ENCODE results near the gene DRC1. TPM values are rescaled to one million over a fixed set of nuclear protein-coding genes. Genes with fewer than 3 reads are reported as not detected.

The DRC1 gene
- total RNA-seq, 4 donors from 2014 or later: not detected

DNA sequence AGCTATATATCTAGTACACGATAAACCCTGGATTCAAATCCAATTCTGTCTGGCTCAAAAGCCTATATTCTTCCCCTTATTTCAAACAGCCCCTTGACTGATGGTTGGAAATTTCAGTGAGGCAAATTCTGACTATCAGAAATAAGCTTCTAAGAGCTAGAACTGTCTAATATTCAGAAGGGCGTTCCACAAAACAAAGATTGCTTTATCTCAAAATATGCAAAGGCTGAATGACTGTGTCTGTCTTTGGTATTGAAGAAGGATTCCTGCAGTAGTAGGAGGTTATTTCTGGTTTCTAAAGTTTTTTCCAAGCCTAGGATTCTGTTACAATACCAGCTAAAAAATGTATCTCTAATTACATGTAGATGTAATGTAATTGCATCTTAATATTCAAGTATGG lies 31.1 kb downstream of the DRC1 start:
- no peaks in the 10 kb centered on the region for H3K9me3 ChIP-seq
- H3K36me3 ChIP-seq: no peaks in the 10 kb centered on the region
- intact Hi-C loops (cut with DNase I; ENCODE audit: low total_unique reads) (no loop called here), in situ Hi-C loops (cut with MboI; ENCODE audit: low pct_ligation_motif_present in 1 of 4, low pct_unique_long_range_greater_than_20kb in 1 of 4, low sequenced_read_pairs in 3 of 4) (no loop called here)
- WGBS, 2 donors (ENCODE audit: low coverage in 1 of 2): 57 to 63% methylated on average over 1 to 2 of the region's 2 CpGs
- no peak for DNase-seq
- TF ChIP-seq CTCF (IDR thresholded peaks at IDR 0.05) (no peak), EP300 (IDR thresholded peaks at IDR 0.05; ENCODE audit: low read depth) (no peak), POLR2A (IDR thresholded peaks at IDR 0.05) (no peak), POLR2AphosphoS5 (IDR thresholded peaks at IDR 0.05) (no peak)
- H3K27ac ChIP-seq: no peak overlapping the region
- no peaks in the 10 kb centered on the region for H3K27me3 ChIP-seq
- no peaks in the 10 kb centered on the region for H3K4me1 ChIP-seq
- no peak overlapping the region for H3K4me3 ChIP-seq

GRCh38 chr2:26435106-26435505 lies 33.4 kb downstream of the DRC1 start:
- Histone ChIP-seq H3K27me3 (no peaks in the 10 kb centered on the region), H3K4me1 (no peaks in the 10 kb centered on the region), H3K27ac (no peak overlapping the region), H3K9me3 (no peaks in the 10 kb centered on the region), H3K36me3 (no peaks in the 10 kb centered on the region), H3K4me3 (no peak overlapping the region)
- WGBS, 2 donors (ENCODE audit: low coverage in 1 of 2): 81 to 84% methylated on average over 2 of the region's 2 CpGs
- in situ Hi-C loops (cut with MboI; ENCODE audit: low pct_ligation_motif_present in 1 of 4, low pct_unique_long_range_greater_than_20kb in 1 of 4, low sequenced_read_pairs in 3 of 4) (no loop called here), intact Hi-C loops (cut with DNase I; ENCODE audit: low total_unique reads) (no loop called here)
- no peak for DNase-seq
- TF ChIP-seq CTCF (IDR thresholded peaks at IDR 0.05) (no peak), POLR2AphosphoS5 (IDR thresholded peaks at IDR 0.05) (no peak), POLR2A (IDR thresholded peaks at IDR 0.05) (no peak), EP300 (IDR thresholded peaks at IDR 0.05; ENCODE audit: low read depth) (no peak)

DNA sequence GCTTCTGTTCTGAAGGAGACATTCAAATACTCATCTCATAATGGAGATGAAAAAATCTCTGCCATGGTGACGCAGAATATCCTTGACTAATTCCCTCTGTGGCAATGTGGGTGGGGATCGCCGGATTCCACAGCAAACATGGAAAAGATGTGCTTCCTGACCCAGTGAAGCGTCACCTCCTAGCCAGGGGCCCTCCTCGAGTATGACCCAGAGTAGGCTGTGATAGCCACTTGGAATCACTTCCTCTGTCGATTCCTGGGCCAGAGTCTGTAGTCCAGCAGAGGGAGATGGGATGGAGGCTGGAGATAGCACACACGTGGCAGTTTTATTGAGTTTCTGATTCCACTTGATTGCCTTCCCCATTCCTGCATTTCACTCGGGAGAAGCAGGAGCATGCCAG lies 36.8 kb downstream of the DRC1 start:
- Histone ChIP-seq H3K27me3 (no peaks in the 10 kb centered on the region), H3K36me3 (no peaks in the 10 kb centered on the region), H3K9me3 (no peaks in the 10 kb centered on the region), H3K27ac (no peak overlapping the region), H3K4me3 (no peak overlapping the region), H3K4me1 (no peaks in the 10 kb centered on the region)
- DNase-seq: no peak
- TF ChIP-seq EP300 (IDR thresholded peaks at IDR 0.05; ENCODE audit: low read depth): no peak
- TF ChIP-seq POLR2A (IDR thresholded peaks at IDR 0.05): no peak
- no peak for TF ChIP-seq CTCF (IDR thresholded peaks at IDR 0.05)
- no peak for TF ChIP-seq POLR2AphosphoS5 (IDR thresholded peaks at IDR 0.05)
- intact Hi-C loops (cut with DNase I; ENCODE audit: low total_unique reads) (no loop called here), in situ Hi-C loops (cut with MboI; ENCODE audit: low pct_ligation_motif_present in 1 of 4, low pct_unique_long_range_greater_than_20kb in 1 of 4, low sequenced_read_pairs in 3 of 4) (no loop called here)
- 39 to 57% methylated on average over 3 to 8 of the region's 8 CpGs for WGBS, 2 donors (ENCODE audit: low coverage in 1 of 2)

DNA sequence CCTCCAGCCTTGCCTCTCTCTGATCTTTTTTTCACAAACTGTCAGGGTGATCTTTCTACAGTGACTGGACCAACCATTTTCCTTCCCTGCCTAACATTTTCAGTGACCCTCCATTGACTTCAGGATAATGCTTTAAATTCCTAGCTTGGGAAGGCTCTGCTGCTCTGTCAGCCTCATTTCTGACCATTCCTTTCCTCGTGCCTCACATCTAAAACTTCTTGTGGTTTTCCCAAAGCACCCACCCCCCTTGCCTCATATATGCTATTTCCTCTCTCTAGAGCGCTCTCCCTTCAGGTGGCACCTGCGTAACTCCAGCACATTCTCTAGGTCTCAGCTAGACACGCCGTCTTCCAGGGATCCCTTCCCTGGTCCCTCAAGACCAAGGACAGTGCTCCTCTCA lies 37.2 kb downstream of the DRC1 start:
- WGBS, 2 donors (ENCODE audit: low coverage in 1 of 2): 84 to 100% methylated on average over 2 to 5 of the region's 5 CpGs
- Histone ChIP-seq H3K27me3 (no peaks in the 10 kb centered on the region), H3K36me3 (no peaks in the 10 kb centered on the region), H3K27ac (no peak overlapping the region), H3K4me1 (no peaks in the 10 kb centered on the region), H3K4me3 (no peak overlapping the region), H3K9me3 (no peaks in the 10 kb centered on the region)
- in situ Hi-C loops (cut with MboI; ENCODE audit: low pct_ligation_motif_present in 1 of 4, low pct_unique_long_range_greater_than_20kb in 1 of 4, low sequenced_read_pairs in 3 of 4): no loop called here
- no peak for TF ChIP-seq POLR2AphosphoS5 (IDR thresholded peaks at IDR 0.05)
- no peak for DNase-seq
- intact Hi-C loops (cut with DNase I; ENCODE audit: low total_unique reads): no loop called here

- no peaks in the 10 kb centered on the region for H3K27me3 ChIP-seq
- no peaks in the 10 kb centered on the region for H3K9me3 ChIP-seq
- no peaks in the 10 kb centered on the region for H3K4me1 ChIP-seq
- no peaks in the 10 kb centered on the region for H3K36me3 ChIP-seq
- 87 to 100% methylated on average over 1 to 2 of the region's 2 CpGs for WGBS, 2 donors (ENCODE audit: low coverage in 1 of 2)
- no peak overlapping the region for H3K4me3 ChIP-seq
- TF ChIP-seq POLR2AphosphoS5 (IDR thresholded peaks at IDR 0.05): no peak
- TF ChIP-seq CTCF (IDR thresholded peaks at IDR 0.05): no peak
- TF ChIP-seq POLR2A (IDR thresholded peaks at IDR 0.05): no peak
- no peak for TF ChIP-seq EP300 (IDR thresholded peaks at IDR 0.05; ENCODE audit: low read depth)
- intact Hi-C loops (cut with DNase I; ENCODE audit: low total_unique reads): no loop called here
- in situ Hi-C loops (cut with MboI; ENCODE audit: low pct_ligation_motif_present in 1 of 4, low pct_unique_long_range_greater_than_20kb in 1 of 4, low sequenced_read_pairs in 3 of 4): no loop called here
- no peak overlapping the region for H3K27ac ChIP-seq
- no peak for DNase-seq
These were observed 40.6 kb downstream of the DRC1 start for GRCh38 chr2:26442301-26442700.
